Rectal smooth muscle tissue (tissue), 1 donor: ENCODE measurements around the gene PPIF.

Experiments used
- H3K27ac ChIP-seq: one replicate; pipeline ENCODE4 v1.7.0; 2013; ENCODE audit warnings: low read depth, low read length, inconsistent platforms
- H3K27me3 ChIP-seq: one replicate; pipeline ENCODE4 v1.7.0; 2013; ENCODE audit warnings: low read length; ENCODE audit not compliant: control insufficient read depth, insufficient read depth
- H3K36me3 ChIP-seq: one replicate; pipeline ENCODE4 v1.7.0; 2013; ENCODE audit warnings: low read length; ENCODE audit not compliant: control insufficient read depth, insufficient read depth
- H3K4me1 ChIP-seq: one replicate; pipeline ENCODE4 v1.7.0; 2013; ENCODE audit warnings: low read length; ENCODE audit not compliant: control insufficient read depth, insufficient read depth
- H3K4me3 ChIP-seq: one replicate; pipeline ENCODE4 v1.7.0; 2013; ENCODE audit warnings: low read length
- H3K9ac ChIP-seq: one replicate; pipeline ENCODE4 v1.7.0; 2013; ENCODE audit warnings: low read length

Gene PPIF

DNA sequence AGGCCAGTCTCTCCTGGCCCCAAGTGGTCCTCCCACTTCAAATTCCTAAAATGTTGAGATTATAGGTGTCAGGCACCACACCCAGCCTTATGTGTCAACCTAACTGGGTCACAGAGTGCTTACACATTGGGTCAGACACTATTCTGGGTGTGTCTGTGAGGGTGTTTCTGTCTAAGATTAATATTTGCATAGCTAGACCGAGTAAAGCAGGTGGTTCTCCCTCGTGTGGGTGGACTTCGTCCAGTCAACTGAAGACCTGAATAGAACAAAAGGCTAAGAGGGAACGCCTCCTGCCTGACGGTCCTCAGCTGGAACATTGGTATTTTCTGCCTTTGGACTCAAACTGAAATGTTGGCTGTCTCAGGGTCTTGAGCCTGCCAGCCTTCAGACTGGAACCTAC is 11.5 kb downstream of the PPIF start:
- H3K36me3 ChIP-seq, result peaks cover 16% of the 10 kb centered on the region
- H3K27me3 ChIP-seq, result no peaks in the 10 kb centered on the region
- H3K4me1 ChIP-seq, result no peaks in the 10 kb centered on the region
- no peak overlapping the region for H3K27ac ChIP-seq
- no peak overlapping the region for H3K9ac ChIP-seq
- no peak overlapping the region for H3K4me3 ChIP-seq

- Histone ChIP-seq H3K27me3 (no peaks in the 10 kb centered on the region), H3K4me1 (no peaks in the 10 kb centered on the region), H3K9ac (no peak overlapping the region), H3K27ac (no peak overlapping the region), H3K36me3 (peaks cover 5% of the 10 kb centered on the region), H3K4me3 (no peak overlapping the region)
Observed at GRCh38 chr10:79359816-79360498, 12.7 kb downstream of the PPIF start.

DNA sequence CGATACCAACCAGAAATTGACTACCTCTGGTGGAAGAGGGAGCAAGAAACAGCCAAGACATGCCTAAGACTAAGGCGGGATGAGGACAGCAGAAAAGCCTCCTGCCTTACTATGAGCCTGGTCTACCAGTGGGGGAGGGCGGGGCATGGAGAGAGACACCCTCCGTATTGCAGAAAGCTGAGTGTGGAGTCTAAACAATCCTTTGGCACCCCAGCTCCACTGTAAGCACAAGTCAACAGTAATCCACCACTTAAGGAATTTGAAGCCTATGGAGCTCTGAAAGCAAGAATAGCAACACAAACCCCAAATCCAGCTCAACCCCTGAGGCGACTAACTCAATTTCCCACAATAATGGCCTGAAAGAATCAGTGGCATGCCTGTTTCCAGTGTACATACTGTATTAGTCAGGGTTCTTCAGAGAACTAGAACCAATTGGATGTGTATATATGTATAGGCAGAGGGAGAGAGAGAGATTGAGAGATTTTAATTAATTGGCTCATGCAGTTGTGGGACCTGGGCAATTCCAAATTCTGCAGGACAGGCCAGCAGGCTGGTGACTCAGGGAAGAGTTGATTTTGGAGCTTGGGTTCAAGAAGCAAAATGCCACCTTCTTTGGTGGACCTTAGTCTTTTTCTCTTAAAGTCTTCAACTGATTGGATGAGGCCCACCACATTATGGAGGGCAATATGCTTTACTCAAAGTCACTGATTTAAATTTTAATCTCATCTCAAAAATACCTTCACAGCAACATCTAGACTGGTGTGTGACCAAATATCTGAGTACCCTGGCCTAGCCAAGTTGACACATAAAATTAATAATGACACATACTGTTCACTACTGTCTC is 13.5 kb downstream of the PPIF start:
- Histone ChIP-seq H3K27ac (no peak overlapping the region), H3K4me1 (no peaks in the 10 kb centered on the region), H3K27me3 (no peaks in the 10 kb centered on the region), H3K36me3 (no peaks in the 10 kb centered on the region), H3K9ac (no peak overlapping the region), H3K4me3 (no peak overlapping the region)

DNA sequence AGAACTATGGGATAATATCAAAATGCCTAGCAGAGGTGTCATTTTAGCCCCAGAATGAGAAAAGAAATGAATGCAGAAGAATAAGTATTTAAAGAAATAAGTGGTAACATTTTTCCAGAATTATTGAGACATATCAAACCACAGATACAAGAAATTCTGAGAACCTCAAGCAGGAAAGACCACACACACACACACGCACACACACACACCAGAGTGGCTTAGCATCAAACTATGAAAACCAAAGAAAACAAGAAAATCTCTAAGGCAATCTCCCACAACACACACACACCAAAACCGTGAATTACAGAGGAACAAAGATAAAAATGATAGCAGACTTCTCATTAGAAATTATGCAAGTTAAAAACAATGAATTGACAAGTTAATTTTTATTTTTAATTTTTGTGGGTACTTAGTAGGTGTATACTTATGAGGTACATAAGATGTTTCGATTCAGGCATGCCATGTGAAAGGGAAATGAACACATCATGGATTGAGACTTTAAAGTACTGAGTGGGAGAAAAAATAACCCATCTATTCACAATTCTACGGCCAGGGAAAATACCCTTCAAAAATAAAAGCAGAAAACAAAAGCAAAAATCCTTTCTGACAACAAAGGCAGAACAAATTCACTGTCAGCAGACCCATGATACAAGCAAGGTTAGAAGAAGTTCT is 14.6 kb downstream of the PPIF start:
- Histone ChIP-seq H3K4me3 (no peak overlapping the region), H3K27me3 (no peaks in the 10 kb centered on the region), H3K27ac (no peak overlapping the region), H3K4me1 (no peaks in the 10 kb centered on the region), H3K9ac (no peak overlapping the region), H3K36me3 (no peaks in the 10 kb centered on the region)

- Histone ChIP-seq H3K27me3 (no peaks in the 10 kb centered on the region), H3K36me3 (no peaks in the 10 kb centered on the region), H3K9ac (no peak overlapping the region), H3K27ac (no peak overlapping the region), H3K4me3 (no peak overlapping the region), H3K4me1 (no peaks in the 10 kb centered on the region)
Observed at GRCh38 chr10:79367426-79368189, 20.3 kb downstream of the PPIF start.

DNA sequence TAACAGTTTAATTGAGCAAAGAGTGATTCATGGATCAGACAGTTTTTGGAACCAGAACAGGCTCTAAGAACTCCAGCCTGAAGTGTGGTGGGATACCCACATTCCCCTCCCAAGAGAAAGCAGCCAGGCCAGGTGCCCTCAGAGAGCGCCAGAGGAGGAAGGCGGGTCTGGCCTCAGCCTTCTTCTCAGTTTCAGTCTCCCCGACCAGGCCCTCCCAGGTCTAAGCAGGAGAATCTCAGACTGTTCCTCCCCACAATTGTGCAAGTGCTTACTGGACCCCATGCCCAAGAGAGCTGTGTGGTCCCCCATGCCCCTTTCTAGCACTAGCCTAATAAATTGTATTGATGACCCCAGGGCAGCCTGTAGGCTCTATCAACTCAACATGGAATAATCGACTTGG is 25.6 kb downstream of the PPIF start:
- Histone ChIP-seq H3K9ac (no peak overlapping the region), H3K4me3 (no peak overlapping the region), H3K36me3 (no peaks in the 10 kb centered on the region), H3K27me3 (no peaks in the 10 kb centered on the region), H3K27ac (no peak overlapping the region), H3K4me1 (peaks cover 10% of the 10 kb centered on the region)

- Histone ChIP-seq H3K9ac (no peak overlapping the region), H3K4me1 (peaks cover 17% of the 10 kb centered on the region), H3K4me3 (no peak overlapping the region), H3K27me3 (no peaks in the 10 kb centered on the region), H3K36me3 (no peaks in the 10 kb centered on the region), H3K27ac (no peak overlapping the region)
Observed at GRCh38 chr10:79374312-79375191, 27.3 kb downstream of the PPIF start.

DNA sequence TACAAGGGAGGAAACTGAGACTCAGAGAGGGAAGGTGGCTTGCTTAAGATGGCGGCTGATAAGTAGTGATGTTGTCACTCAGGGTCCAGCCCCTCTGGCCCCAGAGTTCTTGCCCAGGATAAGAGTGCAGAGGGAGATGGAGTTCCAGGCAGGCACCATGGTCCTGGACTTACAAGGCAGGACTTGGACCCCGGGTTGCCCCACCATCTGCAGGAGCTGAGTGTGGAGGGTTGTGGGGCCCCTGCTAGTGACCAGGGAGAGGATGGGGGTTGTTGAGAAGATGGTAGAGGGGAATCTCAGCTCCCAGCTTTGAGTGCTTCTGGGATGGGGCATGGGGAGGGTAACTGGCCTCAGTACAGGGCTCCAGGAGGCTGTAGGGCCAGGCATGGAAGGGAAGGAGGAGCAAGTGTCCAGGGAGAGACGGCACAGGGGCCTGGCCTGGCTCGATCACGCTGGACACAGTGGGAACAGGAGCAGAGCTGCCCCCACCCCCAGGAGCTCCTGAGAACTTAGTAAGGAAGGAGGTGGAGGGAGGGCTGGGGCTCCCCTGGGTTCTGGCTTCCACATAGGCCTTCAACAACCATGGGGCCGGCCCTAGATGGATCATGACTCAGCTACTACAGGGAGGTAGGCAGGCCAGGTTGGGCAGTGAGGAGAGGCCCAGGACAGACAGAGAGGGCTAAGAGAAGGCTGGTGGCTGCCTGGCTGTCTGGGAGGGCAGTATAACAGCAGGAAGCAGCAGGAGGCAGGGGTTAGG is 28.2 kb downstream of the PPIF start:
- Histone ChIP-seq H3K9ac (no peak overlapping the region), H3K27me3 (no peaks in the 10 kb centered on the region)

DNA sequence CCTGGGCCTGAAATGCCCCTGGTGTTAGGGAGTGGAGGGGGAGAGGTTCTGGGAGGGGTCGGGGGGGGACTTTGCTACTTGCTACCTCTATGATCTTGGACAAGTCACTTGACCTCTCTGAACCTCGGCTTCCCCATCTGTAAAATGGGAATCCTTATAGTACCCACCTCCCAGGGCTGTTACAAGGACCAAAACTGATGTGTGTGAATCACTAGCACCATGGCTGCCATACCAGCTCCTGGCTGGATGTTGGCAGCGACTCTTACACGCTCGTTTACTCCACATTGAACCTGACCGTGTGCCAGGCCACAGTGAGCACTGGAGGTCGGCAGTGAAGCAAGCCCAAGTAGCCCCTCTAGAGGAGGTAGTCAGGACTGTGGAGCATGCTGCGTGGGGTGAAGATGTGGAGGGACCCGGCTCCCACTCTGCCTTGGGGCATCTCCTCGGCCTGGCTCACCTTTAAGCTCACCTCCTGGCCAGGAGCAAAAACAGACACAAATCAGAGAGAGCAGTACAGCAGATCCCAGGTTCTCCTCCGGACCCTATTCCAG is 28.9 kb downstream of the PPIF start:
- Histone ChIP-seq H3K36me3 (no peaks in the 10 kb centered on the region), H3K9ac (no peak overlapping the region), H3K27me3 (no peaks in the 10 kb centered on the region), H3K4me3 (no peak overlapping the region), H3K4me1 (peaks cover 33% of the 10 kb centered on the region), H3K27ac (no peak overlapping the region)

More for the DNA sequence above, 28.2 kb downstream of the PPIF start:
- no peak overlapping the region for H3K27ac ChIP-seq
- no peaks in the 10 kb centered on the region for H3K36me3 ChIP-seq
- peaks cover 27% of the 10 kb centered on the region for H3K4me1 ChIP-seq
- H3K4me3 ChIP-seq, result no peak overlapping the region

- H3K4me3 ChIP-seq, result no peak overlapping the region
- H3K4me1 ChIP-seq, result peaks cover 37% of the 10 kb centered on the region
- no peaks in the 10 kb centered on the region for H3K27me3 ChIP-seq
- H3K27ac ChIP-seq, result no peak overlapping the region
- no peaks in the 10 kb centered on the region for H3K36me3 ChIP-seq
- H3K9ac ChIP-seq, result no peak overlapping the region
Observed at GRCh38 chr10:79376751-79377556, 29.7 kb downstream of the PPIF start.
